NCI-H2196 (cell line): ENCODE results near the gene IMMP2L.
"Not testable (repeated sequence)": the region's sequence is repeated elsewhere in the genome, so short reads cannot be mapped to it uniquely, and the experiment has no call there.

Experiments
- DNase-seq: peaks from one replicate; lab custom pipeline; 2025; ENCODE audit not compliant: unreplicated experiment; lab: John Stamatoyannopoulos, UW

IMMP2L gene

DNA sequence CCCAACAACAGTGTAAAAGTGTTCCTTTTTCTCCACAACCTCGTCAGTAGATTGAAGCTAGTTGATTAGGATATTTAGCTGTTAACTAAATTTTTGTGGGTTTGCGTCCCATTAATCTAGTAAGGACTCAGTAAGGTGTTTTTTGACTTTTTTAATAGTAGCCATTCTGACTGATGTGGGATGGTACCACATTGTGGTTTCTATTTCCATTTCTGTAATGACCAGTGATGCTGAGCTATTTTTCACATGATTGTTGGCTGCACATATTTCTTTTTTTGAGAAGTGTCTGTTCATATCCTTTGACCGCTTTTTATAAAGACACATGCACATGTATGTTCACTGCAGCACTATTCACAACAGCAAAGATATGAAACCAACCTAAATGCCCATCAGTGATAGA lies 476.9 kb downstream of the IMMP2L start:
- DNase-seq = no peak

DNA sequence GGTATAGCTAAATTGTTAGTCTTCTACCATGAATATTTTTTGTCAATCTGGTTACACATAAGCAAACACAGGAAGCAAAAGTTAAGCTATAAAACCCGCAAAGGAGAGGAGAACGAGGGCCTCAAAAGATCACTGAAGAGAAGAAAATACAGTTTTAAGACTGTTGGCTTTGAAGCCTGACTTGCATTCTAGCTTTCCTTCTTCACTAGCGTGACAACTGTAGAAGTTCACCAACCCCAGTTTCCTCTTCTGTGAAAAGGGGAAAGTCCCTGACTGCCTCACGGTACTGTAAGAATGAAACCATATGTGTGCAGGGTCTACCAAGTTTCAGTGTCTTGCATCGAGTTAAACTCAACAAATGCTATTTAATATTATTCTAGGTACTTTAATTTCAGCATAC lies 478.9 kb downstream of the IMMP2L start:
- DNase-seq = no peak

DNA sequence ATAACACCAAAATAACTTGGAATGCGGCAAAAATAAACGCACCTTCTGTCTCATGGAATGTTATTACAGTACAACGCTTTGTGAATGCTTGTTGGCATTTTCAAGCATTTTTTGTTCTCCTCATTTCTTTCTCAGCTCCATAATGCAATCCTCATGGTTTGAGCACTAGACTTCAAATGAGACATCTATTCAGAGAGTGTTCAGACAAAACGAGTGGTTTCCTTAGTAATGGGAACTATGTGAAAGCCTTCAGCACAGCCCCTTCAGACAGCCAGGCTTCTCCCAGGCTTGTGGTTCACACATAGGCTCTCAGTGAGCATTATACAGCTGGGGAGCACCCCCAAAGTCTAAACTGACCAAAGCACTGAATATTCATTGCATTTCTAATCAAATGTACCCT lies 479.9 kb downstream of the IMMP2L start:
- DNase-seq = no peak

DNA sequence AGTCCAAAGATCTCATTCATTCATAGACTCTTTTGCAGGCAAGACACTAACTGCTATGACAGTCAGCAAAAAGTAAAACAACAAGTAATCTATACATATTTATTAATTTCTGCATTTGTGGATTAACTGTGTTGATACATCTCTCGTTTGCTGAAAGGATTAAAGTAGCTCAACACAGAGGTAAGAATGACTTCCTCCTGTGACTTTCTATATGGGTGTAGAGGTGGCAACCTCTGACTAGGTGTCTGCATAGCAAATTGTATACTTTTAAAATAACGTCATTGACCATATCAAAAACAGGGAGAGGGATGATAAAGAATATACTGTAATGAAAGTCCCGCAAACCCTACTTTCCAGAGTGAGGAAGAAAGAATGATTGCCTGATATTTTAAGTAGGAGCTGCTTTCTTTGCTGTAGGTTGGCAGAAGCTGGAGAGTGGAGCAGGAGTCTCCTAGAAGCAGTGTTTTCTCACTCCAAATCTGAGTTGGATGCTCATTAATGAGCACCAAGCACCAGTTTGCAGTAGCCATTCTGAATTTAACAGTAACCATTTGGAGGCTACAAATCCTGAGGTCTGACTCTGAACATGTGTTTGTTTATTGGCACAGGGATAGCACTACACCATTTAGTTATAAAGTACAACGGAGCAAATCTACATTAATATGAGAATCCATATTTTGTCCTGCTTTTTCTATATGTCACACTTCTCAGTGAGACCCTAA lies 480.6 kb downstream of the IMMP2L start:
- no peak for DNase-seq

DNA sequence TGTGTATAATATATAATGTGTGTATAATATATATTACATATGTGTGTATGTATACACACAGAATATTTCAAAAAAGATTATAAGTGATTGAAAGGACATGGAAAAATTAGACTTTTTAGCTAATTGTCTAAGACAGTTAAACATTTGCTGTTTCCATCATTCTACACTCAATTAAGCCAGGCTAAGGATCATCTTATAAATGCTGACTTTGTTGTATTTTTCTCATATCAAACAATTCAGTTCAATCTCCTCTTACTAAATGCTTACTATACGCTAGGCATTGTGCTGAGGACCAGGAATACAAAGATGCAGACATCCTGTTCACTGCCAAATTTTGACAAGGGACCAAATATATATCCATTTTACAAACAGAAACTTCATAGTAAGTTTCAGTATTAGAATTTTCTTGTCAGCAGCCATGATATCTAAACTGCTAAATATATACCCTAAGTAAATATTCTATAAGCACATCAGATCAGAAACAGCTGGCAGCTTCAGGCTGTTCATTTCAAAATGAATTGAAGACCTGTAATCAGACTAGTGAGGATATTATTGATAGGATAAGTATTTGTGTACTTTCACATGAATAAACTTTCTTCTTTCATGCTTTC lies 481.7 kb downstream of the IMMP2L start:
- no peak for DNase-seq

DNA sequence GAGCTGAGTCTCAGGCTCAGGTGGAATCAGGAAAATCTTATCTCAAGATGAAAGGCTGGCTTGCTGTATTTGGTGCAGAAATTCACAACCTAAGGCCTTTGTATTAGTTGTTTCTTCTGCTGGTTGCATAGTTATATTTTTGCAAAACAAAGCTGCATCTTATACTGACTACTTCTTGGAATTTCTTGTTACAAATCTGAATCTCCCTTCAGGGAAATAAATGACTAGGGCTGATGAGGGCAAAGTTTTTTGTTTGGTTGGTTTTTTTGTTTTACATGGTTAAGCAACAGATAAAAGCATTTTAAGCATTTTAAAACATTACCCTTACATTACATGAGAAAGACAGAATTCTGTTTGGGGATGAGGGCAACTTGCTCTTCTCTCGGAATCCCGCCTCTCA lies 485.3 kb downstream of the IMMP2L start:
- no peak for DNase-seq

DNA sequence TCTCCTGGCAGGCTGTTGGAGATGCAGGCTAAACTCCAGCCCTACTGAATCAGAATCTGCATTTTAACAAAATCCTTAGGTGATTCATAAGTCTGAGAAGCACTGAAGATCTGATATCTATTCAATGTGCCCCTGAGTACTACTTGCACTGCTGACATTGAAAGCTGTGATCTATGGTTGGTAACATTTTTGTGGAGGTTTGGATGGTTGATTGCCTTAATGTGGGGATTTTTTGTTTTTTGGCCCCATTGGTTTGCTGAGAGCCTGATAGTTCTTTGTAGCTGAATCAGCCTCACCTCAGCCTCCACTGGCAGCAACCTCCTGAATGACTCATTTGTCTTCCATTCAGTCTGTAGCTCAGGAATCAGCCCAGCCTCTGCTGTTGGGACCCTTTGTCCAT lies 486.1 kb downstream of the IMMP2L start:
- DNase-seq = no peak

DNA sequence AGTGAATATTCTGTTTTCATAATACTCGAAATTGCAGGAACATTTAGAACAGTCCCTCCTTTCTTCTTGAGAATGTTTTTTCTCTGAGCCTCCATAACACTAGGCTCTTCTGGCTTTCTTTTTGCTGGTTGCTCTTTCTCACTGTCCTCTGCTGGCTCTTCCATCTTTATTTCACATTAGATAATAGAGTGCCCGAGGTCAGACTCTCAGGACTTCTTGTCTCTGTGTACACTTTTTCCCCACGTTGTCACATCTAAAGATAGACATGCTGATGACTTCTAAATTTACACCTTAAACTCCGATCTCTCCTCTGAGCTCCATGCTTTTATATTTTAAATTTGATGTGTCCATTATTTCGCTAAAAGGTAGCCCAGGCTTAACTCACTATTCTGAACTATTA lies 486.8 kb downstream of the IMMP2L start:
- DNase-seq = no peak

DNA sequence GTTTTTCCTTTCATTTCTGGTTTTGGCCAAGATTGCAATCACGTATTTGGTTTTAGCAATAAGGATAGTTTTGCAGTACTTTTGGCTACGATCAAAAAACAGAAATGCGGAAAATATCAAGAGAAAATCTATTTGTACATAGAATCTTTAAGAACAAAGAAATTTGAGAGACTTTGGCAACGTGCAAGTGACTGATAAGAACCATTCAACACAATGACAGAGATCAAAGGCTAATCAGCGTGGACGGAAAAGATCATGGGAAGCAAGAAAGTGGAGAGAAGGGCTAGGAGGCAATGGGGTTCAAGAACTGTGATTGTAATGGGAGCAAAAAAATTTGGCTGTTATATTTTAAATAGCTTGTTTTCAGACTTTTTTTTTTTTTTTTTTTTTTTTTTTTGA lies 487.5 kb downstream of the IMMP2L start:
- no peak for DNase-seq

DNA sequence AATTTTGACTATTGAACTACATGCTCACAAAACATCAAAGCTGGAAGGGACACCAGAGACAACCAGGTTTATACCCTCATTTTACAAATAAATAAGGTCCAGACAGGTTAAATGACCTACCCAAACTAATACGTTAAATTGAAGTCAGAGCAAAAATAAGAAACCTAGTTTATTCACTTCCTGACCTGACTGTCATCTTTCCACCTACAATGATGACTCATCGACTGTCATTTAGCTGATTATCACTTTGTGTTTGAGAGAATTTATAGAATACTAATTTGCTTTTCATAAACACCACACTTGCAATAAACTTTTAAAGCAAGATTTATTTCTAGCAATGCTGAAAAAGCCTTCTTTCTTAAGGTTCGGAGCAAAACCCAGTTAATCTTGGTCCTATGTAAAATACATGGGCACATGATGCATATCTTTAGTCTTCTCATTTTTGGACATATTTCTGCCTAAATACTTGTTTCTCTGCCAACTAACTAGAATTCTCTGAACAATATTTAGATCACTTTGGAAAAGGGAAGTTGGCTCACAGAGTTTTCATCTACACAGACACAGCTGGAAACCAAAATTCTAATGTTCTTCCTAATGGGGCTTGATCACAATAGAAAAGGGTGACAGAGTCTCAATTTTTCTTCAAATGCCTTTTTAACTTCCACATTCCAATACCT lies 488.1 kb downstream of the IMMP2L start:
- no peak for DNase-seq

DNA sequence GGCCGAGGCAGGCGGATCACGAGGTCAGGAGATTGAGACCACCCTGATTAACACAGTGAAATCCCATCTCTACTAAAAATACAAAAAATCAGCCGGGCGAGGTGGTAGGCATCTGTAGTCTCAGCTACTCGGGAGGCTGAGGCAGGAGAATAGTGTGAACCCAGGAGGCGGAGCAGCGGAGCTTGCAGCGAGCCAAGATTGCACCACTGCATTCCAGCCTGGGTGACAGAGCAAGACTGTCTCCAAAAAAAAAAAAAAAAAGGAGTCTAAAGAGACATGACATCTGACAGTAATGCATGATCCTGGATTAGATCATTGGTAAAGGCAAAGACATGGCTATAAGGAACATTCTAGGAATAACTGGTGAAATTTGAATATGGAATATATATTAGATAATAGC lies 489.6 kb downstream of the IMMP2L start:
- DNase-seq = not testable (repeated sequence)

DNA sequence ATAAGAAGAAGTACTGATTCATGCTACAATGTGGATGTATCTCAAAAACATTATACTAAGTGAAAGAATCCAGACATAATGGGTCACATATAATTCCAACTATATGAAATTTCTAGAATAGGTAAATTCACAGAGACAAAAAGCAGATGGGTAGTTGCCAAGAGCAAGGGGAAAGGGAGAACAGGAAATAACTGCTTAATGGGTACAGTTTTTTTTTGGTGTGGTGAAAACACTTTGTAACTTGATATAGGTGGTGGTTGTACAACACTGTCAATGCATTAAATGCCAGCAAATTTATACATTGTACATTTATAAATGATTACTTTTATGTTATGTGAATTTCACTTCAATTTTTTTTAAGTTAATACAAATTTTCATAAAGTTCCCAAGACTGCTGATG lies 490.7 kb downstream of the IMMP2L start:
- no peak for DNase-seq

DNA sequence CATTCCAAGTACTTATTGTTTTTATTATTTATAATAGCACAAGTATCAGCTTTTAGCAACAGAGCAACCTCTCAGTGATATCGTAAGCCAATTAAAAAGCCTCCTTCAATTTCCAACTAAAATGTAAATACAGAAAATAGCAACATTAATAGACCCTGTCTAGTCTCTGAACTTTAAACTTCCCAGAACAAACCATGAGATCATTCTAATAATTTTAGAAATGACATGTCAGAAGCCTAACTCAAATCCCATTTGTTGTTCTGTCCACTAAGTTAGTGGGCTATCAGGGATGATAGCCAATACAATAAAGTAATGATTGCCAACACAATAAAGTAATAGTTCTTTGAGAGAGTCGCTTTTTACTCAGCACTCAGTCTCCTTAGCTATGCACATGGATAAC lies 493.7 kb downstream of the IMMP2L start:
- no peak for DNase-seq

DNA sequence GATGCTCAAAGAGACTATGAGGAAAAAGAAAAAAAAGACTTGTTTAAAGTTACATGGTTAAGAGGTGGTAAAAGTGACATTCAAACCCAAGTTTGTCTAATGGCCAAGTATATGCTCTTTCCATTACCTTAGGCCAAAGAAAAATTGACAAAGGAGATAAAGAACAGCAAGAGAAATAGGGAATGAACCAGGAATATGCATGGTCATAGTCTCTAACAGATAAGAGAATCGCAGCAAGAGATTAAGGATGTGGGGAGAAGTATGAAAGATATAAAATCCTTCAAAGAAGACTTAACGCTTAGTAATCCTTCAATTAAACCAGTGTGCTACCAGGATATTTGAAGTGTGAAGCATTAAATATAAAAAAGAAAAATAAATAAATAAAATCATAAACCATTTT lies 494.6 kb downstream of the IMMP2L start:
- DNase-seq = no peak

DNA sequence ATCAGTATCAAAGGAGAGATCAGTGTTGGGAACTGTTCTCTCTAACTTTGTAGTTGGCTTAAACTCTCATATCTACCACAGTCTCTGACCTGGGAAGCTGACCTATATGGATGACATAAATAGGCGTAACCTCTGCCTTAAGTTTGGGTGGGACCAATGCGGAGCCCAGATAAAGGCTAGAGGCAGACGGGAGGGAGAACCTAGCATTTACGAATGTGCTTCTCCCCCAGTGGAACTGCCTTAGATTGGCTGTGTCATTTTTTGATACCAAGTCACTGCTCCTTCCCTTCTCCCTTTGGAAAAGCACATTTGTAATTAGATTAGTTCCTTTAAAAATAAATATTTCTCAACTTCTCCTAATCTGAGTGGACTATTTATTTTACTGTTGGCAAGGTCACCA lies 495.0 kb downstream of the IMMP2L start:
- DNase-seq = no peak

DNA sequence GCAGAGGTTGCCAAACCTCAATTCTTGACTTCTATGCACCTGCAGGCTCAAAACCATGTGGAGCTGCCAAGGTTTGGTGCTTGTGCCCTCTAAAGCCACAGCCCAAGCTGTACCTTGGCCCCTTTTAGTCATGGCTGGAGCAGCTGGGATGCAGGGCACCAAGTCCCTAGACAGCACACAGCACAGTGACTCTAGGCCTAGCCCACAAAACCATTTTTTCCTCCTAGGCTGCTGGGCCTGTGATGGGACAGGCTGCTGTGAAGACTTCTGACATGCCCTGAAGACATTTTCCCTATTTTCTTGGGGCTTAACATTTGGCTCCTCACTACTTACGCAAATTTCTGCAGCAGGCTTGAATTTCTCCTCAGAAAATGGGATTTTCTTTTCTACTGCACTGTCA lies 499.1 kb downstream of the IMMP2L start:
- no peak for DNase-seq

DNA sequence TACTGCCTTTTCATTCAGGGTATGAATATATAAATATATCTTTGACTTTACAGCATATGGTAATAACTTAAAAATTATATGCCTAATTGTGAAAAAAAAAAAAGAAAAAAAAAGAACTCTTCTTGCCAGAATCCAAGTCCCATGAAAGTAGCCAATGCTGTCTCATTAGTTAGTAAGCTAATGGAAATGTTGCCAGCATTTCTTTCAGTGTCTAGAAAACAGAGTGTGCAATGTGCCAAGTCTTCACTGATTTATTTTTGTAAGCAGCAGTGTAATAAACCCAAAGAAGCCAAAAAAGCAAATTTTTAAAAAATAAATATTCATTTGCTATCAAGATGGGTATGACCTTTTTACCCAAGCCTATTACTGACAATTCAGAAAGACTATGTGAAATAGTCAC lies 502.5 kb downstream of the IMMP2L start:
- DNase-seq = no peak

DNA sequence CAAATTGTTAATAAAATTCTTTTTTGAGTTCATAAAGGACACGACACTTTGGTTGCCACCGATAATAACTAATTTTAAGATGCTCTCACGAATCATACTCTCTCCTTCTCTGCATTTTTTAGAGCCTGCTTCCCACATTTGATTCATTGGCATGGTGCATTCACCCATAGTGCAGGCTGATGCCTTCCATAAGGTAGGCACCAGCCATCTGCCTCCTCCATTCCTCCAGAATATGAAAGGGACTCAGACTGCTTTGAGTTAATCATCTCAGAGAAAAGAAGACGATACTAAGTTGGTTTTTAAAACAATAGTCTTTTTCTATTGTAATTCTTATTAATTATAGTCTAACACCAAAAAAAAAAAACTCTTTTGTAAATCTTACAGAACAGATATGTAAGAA lies 505.2 kb downstream of the IMMP2L start:
- DNase-seq = no peak

DNA sequence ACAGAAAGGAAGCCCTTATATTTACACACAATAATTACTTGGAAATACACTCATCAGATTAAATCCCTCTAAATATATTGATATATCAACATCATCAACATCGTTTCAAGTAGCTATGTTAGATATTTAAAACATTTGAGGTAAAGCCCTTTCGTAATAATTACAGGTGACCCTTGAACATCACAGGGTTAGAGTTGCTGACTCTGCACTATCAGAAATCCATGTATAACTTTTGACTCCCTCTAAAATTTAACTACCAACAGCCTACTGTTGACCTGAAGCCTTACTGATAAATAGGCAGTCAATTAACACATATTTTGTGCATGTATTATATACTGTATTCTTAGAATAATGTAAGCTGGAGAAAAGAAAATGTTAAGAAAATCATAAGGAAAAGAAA lies 505.9 kb downstream of the IMMP2L start:
- no peak for DNase-seq

DNA sequence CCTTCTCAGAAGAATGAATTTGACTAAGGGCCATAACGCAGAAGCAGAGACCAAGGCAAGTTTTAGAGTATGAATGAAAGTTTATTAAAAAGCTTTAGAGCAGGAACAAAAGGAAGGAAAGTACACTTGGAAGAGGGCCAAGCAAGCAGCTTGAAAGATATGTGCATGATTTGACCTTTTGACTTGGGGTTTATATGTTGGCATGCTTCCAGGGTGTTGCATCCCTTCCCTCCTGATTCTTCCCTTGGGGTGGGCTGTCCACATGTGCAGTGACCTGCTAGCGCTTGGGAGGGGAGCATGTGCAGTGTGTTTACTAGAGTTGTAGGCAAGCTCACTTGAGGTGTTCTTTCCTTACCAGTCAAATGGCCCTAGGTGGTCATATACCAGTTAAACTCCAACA lies 509.3 kb downstream of the IMMP2L start:
- no peak for DNase-seq

DNA sequence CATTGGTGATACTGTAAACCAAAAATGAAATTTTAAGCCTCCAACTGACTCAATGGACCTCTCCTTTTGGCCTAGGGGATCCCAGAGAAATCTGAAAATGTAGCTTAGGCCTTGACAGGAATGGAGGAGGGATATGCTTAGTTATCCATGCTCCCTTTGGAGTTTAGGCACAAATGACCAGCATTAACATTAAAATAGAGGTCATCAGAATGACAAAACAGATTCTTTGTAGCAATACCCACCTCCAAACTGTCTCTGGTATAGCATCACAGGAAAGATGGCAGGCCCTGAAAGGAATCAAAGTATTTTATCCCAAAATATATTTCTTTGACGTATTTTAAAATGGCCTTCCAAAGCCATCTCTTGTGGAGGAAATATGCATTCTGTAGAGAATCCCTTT lies 510.5 kb downstream of the IMMP2L start:
- DNase-seq = no peak

DNA sequence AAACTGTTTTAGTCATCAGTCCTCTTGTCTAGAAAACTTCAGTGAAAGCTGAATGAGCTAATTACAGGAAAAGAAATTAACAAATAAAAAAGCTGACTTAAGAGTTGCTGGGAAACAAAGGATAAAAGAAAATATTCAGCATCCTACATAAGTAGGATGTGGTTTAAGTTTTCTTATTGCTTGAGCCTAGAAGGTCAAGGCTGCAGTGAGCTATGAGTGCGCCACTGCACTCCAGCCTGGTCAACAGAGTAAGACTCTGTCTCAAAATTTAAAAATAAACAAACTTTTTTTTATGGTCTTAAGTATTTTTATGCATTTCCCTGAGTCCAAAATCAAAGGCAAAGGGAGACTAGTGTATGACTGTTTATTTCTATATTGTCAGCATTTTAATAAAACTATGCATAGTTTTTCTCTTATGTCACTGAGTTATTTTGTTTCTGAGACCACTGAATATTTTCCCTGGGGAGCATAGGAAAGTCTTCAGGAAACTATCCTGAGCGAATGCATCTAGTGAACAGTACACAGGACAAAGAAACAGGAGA lies 511.3 kb downstream of the IMMP2L start:
- no peak for DNase-seq
